Measurements from ENCODE around the gene PMM1. TPM values are rescaled to one million over a fixed set of nuclear protein-coding genes. Genes with fewer than 3 reads are reported as not detected.
"Not testable (repeated sequence)": the region's sequence is repeated elsewhere in the genome, so short reads cannot be mapped to it uniquely, and the experiment has no call there.

The PMM1 gene
- total RNA-seq, 1 donor from 2014 or later: 4.4 TPM

DNA sequence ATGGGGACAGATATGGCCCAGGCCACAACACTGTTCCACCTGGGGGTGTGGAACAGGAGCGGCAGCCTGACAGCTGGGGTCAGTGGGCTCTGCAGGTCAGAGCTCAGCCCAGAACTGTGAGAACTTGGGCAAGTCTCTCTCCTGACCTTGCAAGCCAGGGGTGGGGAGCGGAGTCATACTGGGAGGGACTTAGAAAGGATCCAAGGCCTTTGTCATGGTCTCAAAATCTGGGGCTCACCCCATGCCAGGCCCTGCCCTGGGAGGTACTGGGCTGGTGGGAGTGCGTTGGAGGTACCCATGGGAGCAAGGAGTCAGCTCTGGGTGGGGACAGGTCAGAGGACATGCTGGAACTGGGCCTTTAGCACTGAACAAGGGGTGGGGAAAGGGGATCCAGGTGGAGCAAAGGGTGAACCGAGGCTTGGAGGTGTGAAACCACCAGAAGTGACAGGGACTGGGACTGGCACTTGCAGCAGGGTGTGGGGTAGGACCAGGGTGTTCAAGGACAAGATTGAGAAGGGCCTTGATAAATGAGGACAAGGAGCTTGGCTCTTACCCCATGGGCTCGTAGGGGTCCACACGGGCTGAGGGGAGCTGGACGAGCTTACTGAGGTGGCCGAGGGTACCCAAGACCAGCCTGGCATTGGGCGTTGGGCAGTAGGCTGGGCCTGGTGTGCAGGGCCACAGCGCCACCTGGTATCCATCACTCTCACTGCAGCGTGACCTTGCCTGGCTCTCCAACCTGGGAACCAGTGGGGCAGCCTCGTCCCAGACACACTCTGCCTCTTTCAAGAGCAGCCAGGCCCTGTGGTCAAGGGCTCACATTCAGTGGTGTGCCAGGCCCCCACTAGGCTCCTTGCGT is 7.4 kb upstream of the PMM1 start:
- DNase-seq (ENCODE audit: low read depth, low spot score): no peak

GRCh38 chr22:41595703-41596102 is 6.1 kb upstream of the PMM1 start:
- DNase-seq (ENCODE audit: low read depth, low spot score): no peak

GRCh38 chr22:41593336-41593960 is 3.8 kb upstream of the PMM1 start:
- not testable (repeated sequence) for DNase-seq (ENCODE audit: low read depth, low spot score)

GRCh38 chr22:41587347-41587723 is 2.3 kb downstream of the PMM1 start:
- no peak for DNase-seq (ENCODE audit: low read depth, low spot score)

GRCh38 chr22:41585898-41586297 is 3.7 kb downstream of the PMM1 start:
- no peak for DNase-seq (ENCODE audit: low read depth, low spot score)

DNA sequence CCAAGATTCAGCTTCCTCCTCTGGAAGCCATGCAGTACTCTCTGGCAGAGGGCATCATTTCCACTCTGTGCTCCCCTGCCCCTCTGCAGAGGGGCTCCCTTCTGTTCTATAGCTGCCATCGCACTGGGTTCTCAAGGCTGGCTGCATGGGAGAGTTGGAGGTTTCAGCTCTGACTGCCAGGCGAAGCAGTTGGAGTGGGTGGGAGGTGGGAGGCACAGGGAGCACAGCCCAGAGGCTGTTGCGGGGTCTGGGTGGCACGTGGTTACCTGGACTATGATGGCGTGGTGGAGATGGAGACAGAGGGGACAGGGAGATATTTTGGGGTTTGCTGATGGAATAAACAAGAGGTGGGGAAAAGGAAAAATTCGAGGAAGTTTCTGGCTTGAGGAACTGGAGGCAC is 4.8 kb downstream of the PMM1 start:
- no peak for DNase-seq (ENCODE audit: low read depth, low spot score)

DNA sequence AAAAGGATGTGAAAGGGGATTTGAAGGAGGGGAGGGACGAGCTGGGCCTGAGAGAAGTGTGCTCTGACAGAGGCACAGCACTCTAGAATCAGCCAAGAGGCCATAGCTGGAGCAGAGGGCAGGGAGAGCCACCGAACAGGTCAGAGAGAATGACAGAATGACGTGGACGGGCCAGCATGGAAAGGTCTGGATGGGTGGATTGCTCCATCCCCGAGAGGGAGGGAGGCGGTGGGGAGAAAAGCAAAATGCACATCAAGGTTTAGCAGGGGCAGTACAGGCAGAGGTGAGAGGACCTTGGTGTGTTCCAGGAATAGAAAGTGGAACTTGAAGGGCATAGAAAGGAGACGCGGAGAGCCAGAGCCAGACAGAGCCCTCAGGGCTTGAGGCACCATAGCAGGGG is 6.9 kb downstream of the PMM1 start:
- no peak for DNase-seq (ENCODE audit: low read depth, low spot score)

DNA sequence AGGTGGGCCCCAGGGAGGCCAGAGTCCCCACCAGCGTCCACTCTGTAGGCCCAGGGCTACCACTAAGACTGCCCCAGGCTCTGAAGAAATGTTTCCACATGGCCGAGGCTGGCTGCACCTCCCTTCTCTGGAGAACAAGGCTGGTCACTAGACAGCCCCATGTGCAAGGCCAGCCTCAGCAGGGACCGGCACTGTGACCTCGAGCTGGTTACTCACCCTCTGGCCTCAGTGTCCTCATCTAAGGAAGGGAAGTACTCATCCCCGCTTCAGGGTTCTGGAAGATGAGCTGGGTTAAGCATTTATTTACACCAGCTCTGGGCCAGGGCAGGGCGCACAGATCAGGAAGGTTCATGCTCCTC is 9.7 kb downstream of the PMM1 start:
- no peak for DNase-seq (ENCODE audit: low read depth, low spot score)

DNA sequence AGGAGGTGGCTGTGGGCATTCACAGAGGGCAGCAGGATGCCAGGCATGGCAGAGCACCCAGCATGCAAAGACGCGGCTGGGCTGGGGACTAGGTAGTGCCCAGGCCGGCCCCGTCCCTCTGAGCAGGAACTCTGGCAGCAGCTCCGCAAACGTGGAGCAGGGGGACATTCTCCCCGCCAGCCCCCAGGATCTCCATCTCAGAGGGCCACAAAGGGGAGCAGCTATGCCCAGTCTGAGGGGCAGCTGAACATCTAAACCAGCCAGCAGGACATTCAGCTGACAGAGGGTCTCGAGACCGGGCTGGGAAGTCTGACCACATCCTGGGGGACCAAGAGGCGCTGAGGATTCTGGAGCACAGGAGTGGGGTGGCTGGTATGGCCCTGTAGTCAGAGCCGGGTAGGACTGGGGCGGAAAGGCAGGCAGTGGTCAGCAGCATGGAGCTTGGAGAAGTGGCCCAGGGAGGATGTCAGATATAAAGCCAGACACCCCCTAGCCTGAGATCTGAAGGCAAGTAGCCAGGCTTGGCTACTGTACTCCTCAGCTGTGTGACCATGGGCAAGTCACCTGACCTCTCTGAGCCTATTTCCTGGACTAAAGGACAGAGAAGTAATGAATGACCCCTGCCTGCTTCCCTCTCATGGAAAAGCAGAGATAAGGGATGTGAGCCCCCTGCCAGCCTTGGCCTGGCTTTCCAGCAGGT is 10.2 kb downstream of the PMM1 start:
- DNase-seq (ENCODE audit: low read depth, low spot score): no peak

DNA sequence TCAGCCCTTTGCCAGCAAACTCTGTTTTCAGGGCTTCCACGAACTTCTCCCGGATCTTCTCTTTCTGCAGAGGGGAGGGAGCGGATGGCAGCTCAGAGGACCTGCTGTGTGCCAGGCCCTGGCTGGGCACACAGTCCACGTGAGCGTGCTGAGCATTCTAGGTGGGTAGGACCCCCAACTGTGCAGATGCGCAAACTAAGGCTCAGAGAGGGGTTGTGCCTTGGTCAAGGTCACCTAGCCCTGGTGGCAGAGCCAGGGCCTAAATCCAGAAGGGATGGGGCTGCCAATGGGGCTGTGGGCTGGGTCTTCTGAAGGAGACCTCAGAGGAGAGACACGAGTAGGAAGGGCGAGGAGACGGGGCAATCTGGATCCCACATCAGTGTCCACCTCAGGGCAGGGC is 10.8 kb downstream of the PMM1 start:
- no peak for DNase-seq (ENCODE audit: low read depth, low spot score)

DNA sequence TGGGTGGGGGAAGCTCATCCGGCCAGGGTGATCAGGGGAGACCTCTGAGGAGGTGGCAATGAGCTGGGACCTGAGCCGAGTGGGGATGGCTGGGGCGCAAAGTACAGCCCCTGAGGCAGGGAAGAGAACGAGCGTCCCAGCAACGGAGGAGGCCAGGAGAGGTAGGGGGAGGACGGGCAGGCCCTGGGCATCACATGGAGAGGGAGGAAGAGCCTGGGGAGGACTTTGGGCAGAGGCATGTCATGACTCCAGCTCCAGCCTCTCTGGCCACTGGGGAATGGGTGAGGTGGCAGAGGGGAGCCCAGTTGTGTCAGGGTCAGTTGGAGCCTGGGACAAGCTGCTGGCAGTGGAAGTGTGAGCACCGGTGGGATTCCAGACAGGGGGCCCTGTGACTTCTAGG is 11.5 kb downstream of the PMM1 start:
- DNase-seq (ENCODE audit: low read depth, low spot score): no peak

- DNase-seq (ENCODE audit: low read depth, low spot score): no peak
Measured at GRCh38 chr22:41576877-41577276, 12.8 kb downstream of the PMM1 start.

GRCh38 chr22:41575533-41575932 is 14.1 kb downstream of the PMM1 start:
- DNase-seq (ENCODE audit: low read depth, low spot score): no peak

DNA sequence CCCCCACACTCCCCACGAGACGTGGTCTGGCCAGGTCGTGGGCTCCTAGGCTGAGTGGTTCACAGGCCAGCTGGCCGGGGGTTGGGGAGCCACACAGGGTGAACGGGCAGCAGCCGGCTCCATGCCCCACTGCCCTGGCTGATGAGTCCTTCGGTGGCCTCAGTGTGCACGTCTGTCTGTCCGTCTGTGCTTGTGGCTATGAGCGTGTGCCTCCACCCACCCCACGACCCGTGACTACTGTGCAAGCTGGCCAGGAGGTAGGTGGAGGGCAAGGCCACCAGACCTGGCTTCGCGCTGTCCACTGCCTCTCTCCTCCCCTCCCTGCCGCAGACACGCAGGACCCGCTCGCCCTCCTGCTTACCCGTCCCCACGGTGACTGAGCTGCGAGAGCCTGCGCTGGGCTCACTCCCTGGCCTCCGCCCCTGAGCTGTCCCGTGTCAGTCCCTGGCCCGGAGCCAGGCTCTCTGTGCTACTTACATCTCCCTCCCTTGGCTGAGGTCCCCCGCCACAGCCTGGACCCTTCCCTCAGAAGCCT is 14.7 kb downstream of the PMM1 start:
- no peak for DNase-seq (ENCODE audit: low read depth, low spot score)

GRCh38 chr22:41573677-41574076 is 16.0 kb downstream of the PMM1 start:
- DNase-seq (ENCODE audit: low read depth, low spot score): no peak

DNA sequence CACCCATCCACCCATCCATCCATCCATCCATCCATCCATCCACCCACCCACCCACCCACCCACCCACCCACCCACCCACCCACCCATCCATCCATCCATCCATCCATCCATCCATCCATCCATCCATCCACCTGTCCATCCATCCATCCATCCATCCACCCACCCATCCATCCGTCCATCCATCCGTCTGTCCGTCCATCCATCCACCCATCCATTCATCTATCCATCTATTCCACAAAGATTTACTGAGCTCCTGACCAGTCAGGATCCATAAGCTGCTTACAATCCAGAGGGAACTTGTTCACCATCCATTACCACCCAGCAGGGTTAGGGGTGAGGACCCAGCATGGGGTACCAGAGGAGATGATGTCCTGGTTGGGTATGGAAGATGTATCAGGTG is 17.3 kb downstream of the PMM1 start:
- not testable (repeated sequence) for DNase-seq (ENCODE audit: low read depth, low spot score)

GRCh38 chr22:41571786-41572185 is 17.9 kb downstream of the PMM1 start:
- no peak for DNase-seq (ENCODE audit: low read depth, low spot score)

DNA sequence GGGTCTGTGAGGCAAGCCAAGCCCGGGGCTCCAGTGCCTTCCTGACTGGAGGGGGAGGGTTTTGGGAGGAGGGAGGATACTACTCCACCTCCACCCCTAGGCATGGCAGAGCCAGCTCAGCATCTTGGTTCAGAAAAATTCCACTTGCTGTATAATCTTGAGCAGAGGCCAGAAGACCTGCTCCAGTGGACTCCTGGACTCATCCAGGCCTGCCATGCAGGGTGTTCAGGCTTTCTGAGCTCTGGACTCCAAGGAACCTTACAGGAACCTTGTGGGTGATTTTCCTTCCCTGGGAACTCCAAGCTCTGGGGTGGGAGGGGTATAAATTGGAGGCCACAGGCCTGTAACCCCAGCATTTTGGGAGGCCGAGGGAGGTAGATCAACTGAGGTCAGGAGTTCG is 19.4 kb downstream of the PMM1 start:
- no peak for DNase-seq (ENCODE audit: low read depth, low spot score)

- DNase-seq (ENCODE audit: low read depth, low spot score): no peak
Measured at GRCh38 chr22:41568811-41569210, 20.8 kb downstream of the PMM1 start.

DNA sequence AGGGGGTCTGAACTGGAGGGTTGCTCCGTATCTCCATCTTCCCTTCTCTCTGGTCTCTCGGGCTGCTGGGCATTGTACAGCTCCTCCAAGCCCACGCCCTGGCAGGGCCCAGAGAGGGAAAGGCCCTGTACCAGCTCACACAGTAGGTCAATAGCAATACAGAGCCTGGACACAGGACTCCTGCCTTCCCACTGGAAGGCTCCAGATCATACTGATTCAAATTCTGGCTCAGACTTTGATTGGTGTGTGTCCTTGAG is 22.2 kb downstream of the PMM1 start:
- DNase-seq (ENCODE audit: low read depth, low spot score): no peak

- no peak for DNase-seq (ENCODE audit: low read depth, low spot score)
Measured at GRCh38 chr22:41565403-41566054, 24.1 kb downstream of the PMM1 start.

DNA sequence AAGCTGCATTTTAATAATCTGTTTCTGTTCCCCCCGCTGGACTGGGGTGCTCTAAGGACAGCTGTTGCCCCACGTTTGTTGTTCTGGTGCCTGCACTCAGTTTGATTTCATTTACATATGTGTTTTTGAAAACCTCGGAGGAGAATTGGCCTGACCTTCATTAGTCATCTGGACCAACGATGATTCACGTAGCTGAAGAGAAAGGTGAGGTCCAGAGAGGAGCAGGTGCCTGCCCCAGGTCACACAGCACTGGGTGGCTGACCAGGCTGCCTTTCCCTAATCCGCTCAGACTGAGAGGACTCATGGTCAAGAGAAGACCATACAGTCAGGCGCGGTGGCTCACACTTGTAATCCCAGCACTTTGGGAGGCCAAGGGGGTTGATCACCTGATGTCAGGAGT is 25.1 kb downstream of the PMM1 start:
- DNase-seq (ENCODE audit: low read depth, low spot score): no peak

All from pulmonary artery endothelial cell (primary cell).